SU-DHL-6 (cell line): ENCODE results near the gene MBNL1.

Experiments used
- CTCF ChIP-seq: fragments of 200-600 bp; sonication (generic); IDR thresholded peaks from one replicate; pipeline ENCODE4 v1.5.1; 2017; ENCODE audit warnings: antibody characterized with exemption, mild to moderate bottlenecking, low read length, moderate library complexity; ENCODE audit not compliant: insufficient read depth, poor library complexity, severe bottlenecking
- EZH2phosphoT487 ChIP-seq: fragments of 200-600 bp; sonication (generic), shearing (Covaris generic); conservative IDR thresholded peaks from 2 replicates; pipeline ENCODE4 v1.6.1; 2018; ENCODE audit warnings: mild to moderate bottlenecking, antibody characterized with exemption, low read length, moderate library complexity, mixed read lengths

DNA sequence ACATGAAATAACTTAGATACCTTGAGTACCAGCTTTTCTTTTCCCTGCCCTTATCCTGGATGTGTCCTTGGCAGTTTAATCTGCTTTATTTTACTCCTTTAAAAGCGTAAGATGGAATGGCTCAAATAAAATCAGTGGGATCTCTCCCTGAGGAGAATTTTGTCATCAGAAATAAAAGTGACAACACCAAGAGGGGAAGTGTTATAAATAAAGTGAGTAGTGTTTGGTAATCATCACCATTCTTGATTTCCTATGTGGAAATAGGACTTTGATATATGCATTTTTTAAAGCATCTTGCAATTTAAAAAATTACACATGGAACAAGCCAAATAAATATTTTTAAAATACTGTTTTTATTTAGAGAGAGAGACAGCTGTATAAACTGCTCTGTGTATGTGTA is 76.5 kb downstream of the MBNL1 start:
- no peak for TF ChIP-seq CTCF
- no peak for TF ChIP-seq EZH2phosphoT487
